GM12878 (cell line): ENCODE measurements around the gene SV2B. TPM values are rescaled to one million over a fixed set of nuclear protein-coding genes. Genes with fewer than 3 reads are reported as not detected.

Source experiments
- ATAC-seq: fragments of 200-7000 bp; cut with Tn5 transposase; 3 replicates; pipeline ENCODE4 v1.9.1; 2020; ENCODE audit warnings: mild to moderate bottlenecking, moderate library complexity
- BruUV-seq: library from RNA; stranded (reverse); fragments of 400-500 nt; replicated peaks from 2 replicates; lab custom pipeline; 2021; lab: Mats Ljungman, UMichigan
- CTCF ChIA-PET: fragments of 300-600 bp; sonication (Branson Sonifier 250); formaldehyde crosslinking; extraction: SDS; loops from one replicate; lab custom pipeline; 2021; ENCODE audit warnings: inconsistent platforms; lab: Yijun Ruan, JAX
- POLR2A ChIA-PET: fragments of 350-600 bp; formaldehyde crosslinking; extraction: SDS; loops from one replicate; lab custom pipeline; 2021; ENCODE audit warnings: inconsistent platforms; lab: Charles Lee
- RAD21 ChIA-PET: fragments of 300-600 bp; sonication (Branson Sonifier 250); formaldehyde crosslinking; loops from one replicate; lab custom pipeline; 2023; ENCODE audit warnings: antibody characterized with exemption; ENCODE audit not compliant: unreplicated experiment; lab: Charles Lee
- SMC1A ChIA-PET: fragments of 300-600 bp; sonication (Branson Sonifier 250); formaldehyde crosslinking; loops from one replicate; lab custom pipeline; 2023; ENCODE audit not compliant: unreplicated experiment, uncharacterized antibody; lab: Charles Lee
- DNase-seq: peaks from one replicate; pipeline ENCODE4 v3.0.0-alpha.2; 2011; ENCODE audit warnings: low read depth, low spot score
- FAIRE-seq: peaks from 3 replicates; lab custom pipeline; 2011; peaks lifted over from hg19 to GRCh38; lab: Jason Lieb, UNC
- H2AFZ ChIP-seq: 2 replicates; pipeline ENCODE4 v1.6.0; 2011; ENCODE audit warnings: low read depth, low read length, control low read depth; ENCODE audit not compliant: control insufficient read depth
- H3K27ac ChIP-seq: 2 replicates; pipeline ENCODE4 v1.5.1; 2011; ENCODE audit warnings: control low read depth; ENCODE audit not compliant: control insufficient read depth, insufficient read depth
- H3K27me3 ChIP-seq, 2 experiments: replicated peaks in 1 of 2; 2 replicates each; pipeline versions ENCODE4 v1.6.0 to v1.6.1; 2011; ENCODE audit warnings: low read length in 1 of 2; ENCODE audit not compliant: control insufficient read depth in 2 of 2, insufficient read depth in 2 of 2
- H3K36me3 ChIP-seq, 2 experiments: 2 replicates each; pipeline ENCODE4 v1.5.1; 2011; ENCODE audit warnings: low read length in 1 of 2; ENCODE audit not compliant: control insufficient read depth in 2 of 2, insufficient read depth in 2 of 2
- H3K4me1 ChIP-seq: 2 replicates; pipeline ENCODE4 v1.6.1; 2011; ENCODE audit warnings: mild to moderate bottlenecking, low read length, moderate library complexity, mixed read lengths; ENCODE audit not compliant: control insufficient read depth, insufficient read depth
- H3K4me2 ChIP-seq: 2 replicates; pipeline ENCODE4 v1.6.0; 2011; ENCODE audit warnings: control low read depth; ENCODE audit not compliant: control insufficient read depth, insufficient read depth
- H3K4me3 ChIP-seq: fragments of 200-600 bp; sonication (generic); 2 replicates; pipeline ENCODE4 v1.5.1; 2016
- H3K79me2 ChIP-seq: 2 replicates; pipeline ENCODE4 v1.6.0; 2011; ENCODE audit warnings: low read length; ENCODE audit not compliant: control insufficient read depth, insufficient read depth
- H3K9ac ChIP-seq: 2 replicates; pipeline ENCODE4 v1.8.0; 2011; ENCODE audit warnings: low read length, control low read depth, mixed read lengths; ENCODE audit not compliant: control insufficient read depth, insufficient read depth
- H3K9me3 ChIP-seq: replicated peaks from 3 replicates; pipeline ENCODE4 v1.5.1; 2011; ENCODE audit warnings: mild to moderate bottlenecking, low read length; ENCODE audit not compliant: control insufficient read depth, insufficient read depth
- H4K20me1 ChIP-seq: 2 replicates; pipeline ENCODE4 v1.6.0; 2011; ENCODE audit not compliant: control insufficient read depth, insufficient read depth
- ETV6 ChIP-seq, 2 experiments: fragments of 450-650 bp in 1 of 2; IDR thresholded peaks in 1 of 2; conservative IDR thresholded peaks in 1 of 2; 2 replicates each; pipeline ENCODE4 v1.6.1; 2014; ENCODE audit warnings: antibody characterized with exemption in 1 of 2, borderline replicate concordance in 1 of 2, low read depth in 1 of 2, mild to moderate bottlenecking in 1 of 2, moderate library complexity in 1 of 2
- HDGF ChIP-seq: fragments of 450-650 bp; IDR thresholded peaks from 2 replicates; pipeline ENCODE4 v1.6.1; 2016; ENCODE audit warnings: antibody characterized with exemption
- IKZF2 ChIP-seq, 2 experiments: fragments of 450-650 bp; IDR thresholded peaks; 2 replicates each; pipeline ENCODE4 v1.6.1; 2017; ENCODE audit warnings: mild to moderate bottlenecking in 2 of 2, moderate library complexity in 2 of 2
- JUNB ChIP-seq: IDR thresholded peaks from 2 replicates; pipeline ENCODE4 v1.6.1; 2016; ENCODE audit warnings: antibody characterized with exemption, mild to moderate bottlenecking
- RCOR1 ChIP-seq: conservative IDR thresholded peaks from 2 replicates; pipeline ENCODE4 v1.6.1; 2012; ENCODE audit warnings: low read depth, low read length, improper control_type of control experiment
- SP1 ChIP-seq: IDR thresholded peaks from one replicate; pipeline ENCODE4 v1.6.1; 2011; ENCODE audit warnings: low read depth, low read length
- ZSCAN29 ChIP-seq: fragments of 450-650 bp; IDR thresholded peaks from 2 replicates; pipeline ENCODE4 v1.6.1; 2017; ENCODE audit warnings: mild to moderate bottlenecking, moderate library complexity
- WGBS: methylation state at CpG from one replicate; pipeline ENCODE4 v1.1.6; 2016; ENCODE audit warnings: low lambda C conversion rate; ENCODE audit not compliant: insufficient replicate concordance, insufficient coverage; ENCODE audit errors: missing lambda C conversion rate; 5-methylcytosine and 5-hydroxymethylcytosine counted together
- in situ Hi-C: fragments of 300-500 bp; cut with MboI; formaldehyde crosslinking; loops from 9 replicates; pipeline ENCODE4 v1.14.3; 2018; ENCODE audit warnings: mixed read lengths
- intact Hi-C: fragments of 100-400 bp; cut with micrococcal nuclease; formaldehyde crosslinking; loops from one replicate; pipeline ENCODE4 v1.14.2; 2022; ENCODE audit not compliant: unreplicated experiment
- polyA plus RNA-seq, 11 experiments: library from polyadenylated mRNA; depleted of rRNA in 4 of 11; unstranded in 6 of 11; stranded (reverse) in 5 of 11; fragments of >200 nt; fragmentation: Nextera tagmentation in 4 of 11; fragmentation: Illumina TruSeq in 1 of 11; extraction: Ambion mirVana in 4 of 11; extraction: Trizol in 1 of 11; gene quantifications; 1 replicate in 1 of 11; 2 replicates in 10 of 11; pipeline versions ENCODE4 v1.2.1 to v1.2.3, GENCODE V29; 2011 to 2016; ENCODE audit warnings: inconsistent platforms in 2 of 11, missing spikeins in 2 of 11, low read depth in 1 of 11
- total RNA-seq, 4 experiments: library from RNA; depleted of rRNA in 3 of 4; stranded (reverse); fragments of >200 nt in 3 of 4; fragmentation: Illumina TruSeq in 1 of 4; extraction: Trizol in 1 of 4; gene quantifications; 2 replicates each; pipeline versions ENCODE4 v1.2.1 to v1.2.3, GENCODE V29; 2013 to 2021
- TF ChIP-seq, protein P1 (sequence below): fragments of 450-650 bp; conservative IDR thresholded peaks from 2 replicates; pipeline ENCODE4 v1.6.1; 2017; ENCODE audit warnings: mild to moderate bottlenecking, moderate library complexity
- TF ChIP-seq, protein P2 (sequence below): fragments of 450-650 bp; IDR thresholded peaks from 2 replicates; pipeline ENCODE4 v1.6.1; 2017; ENCODE audit warnings: low read depth, mild to moderate bottlenecking, moderate library complexity

Gene SV2B
- total and polyA plus RNA-seq, 10 of the 15 experiments (the other 5 are each of a cell fraction or from before 2014, with no cell fraction given), result 0.03 to 1.7 (median 1.3) TPM

DNA sequence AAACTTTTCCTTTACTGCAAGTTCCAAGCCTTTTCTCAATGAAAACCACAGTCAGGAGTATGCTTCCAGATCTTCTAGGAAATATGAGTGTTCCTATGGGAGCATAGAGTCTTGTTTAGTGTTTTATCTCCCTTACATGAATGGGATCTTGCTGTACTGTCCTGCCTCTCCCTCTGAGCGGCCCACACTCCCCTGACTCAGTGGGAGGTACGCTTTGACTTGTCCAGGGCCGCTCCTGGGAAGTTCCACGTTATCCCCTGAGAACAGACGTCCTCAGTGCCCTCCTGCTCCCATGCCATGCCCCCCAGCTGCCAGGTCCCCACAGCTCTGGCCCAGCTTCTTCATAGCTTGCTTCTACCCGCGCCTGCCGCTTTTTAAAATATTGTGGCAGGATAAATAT lies 48.8 kb upstream of the SV2B start:
- ChIA-PET POLR2A (no interaction called here), SMC1A (no interaction called here), CTCF (interaction anchor here (1.8 to 9.0 kb wide), 2 partner anchors 175 to 219 kb away, joined by 3 to 90 read pairs; no protein-coding TSS in a partner anchor), RAD21 (no interaction called here)
- Histone ChIP-seq H3K27me3 (no peaks in the 10 kb centered on the region; a peak in 3 of 4 replicates), H3K27ac (no peak overlapping the region), H3K4me2 (no peak overlapping the region), H3K36me3 (no peaks in the 10 kb centered on the region), H4K20me1 (no peaks in the 10 kb centered on the region), H2AFZ (no peak overlapping the region), H3K9me3 (no peaks in the 10 kb centered on the region), H3K9ac (no peak overlapping the region), H3K4me1 (no peaks in the 10 kb centered on the region; the same call in 1 of the 2 replicates), H3K4me3 (no peak overlapping the region), H3K79me2 (no peaks in the 10 kb centered on the region)
- DNase-seq (no peak), FAIRE-seq (no peak), ATAC-seq (no peak)
- WGBS, result 32% methylated on average over 8 of the region's 8 CpGs
- no TSS peak for BruUV-seq
- in situ Hi-C loops (no loop called here), intact Hi-C loops (no loop called here)
- TF ChIP-seq ZSCAN29 (no peak), SP1 (no peak), ETV6 (conservative IDR thresholded peaks at IDR 0.05 in 1 of 2, IDR thresholded peaks at IDR 0.05 in 1 of 2; ENCODE audit: borderline replicate concordance in 1 of 2, low read depth in 1 of 2) (no peak), HDGF (no peak), RCOR1 (no peak), IKZF2 (IDR thresholded peaks at IDR 0.05) (no peak), JUNB (no peak)
- TF ChIP-seq, protein P1, sequence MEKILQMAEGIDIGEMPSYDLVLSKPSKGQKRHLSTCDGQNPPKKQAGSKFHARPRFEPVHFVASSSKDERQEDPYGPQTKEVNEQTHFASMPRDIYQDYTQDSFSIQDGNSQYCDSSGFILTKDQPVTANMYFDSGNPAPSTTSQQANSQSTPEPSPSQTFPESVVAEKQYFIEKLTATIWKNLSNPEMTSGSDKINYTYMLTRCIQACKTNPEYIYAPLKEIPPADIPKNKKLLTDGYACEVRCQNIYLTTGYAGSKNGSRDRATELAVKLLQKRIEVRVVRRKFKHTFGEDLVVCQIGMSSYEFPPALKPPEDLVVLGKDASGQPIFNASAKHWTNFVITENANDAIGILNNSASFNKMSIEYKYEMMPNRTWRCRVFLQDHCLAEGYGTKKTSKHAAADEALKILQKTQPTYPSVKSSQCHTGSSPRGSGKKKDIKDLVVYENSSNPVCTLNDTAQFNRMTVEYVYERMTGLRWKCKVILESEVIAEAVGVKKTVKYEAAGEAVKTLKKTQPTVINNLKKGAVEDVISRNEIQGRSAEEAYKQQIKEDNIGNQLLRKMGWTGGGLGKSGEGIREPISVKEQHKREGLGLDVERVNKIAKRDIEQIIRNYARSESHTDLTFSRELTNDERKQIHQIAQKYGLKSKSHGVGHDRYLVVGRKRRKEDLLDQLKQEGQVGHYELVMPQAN, result no peak
- TF ChIP-seq, protein P2, sequence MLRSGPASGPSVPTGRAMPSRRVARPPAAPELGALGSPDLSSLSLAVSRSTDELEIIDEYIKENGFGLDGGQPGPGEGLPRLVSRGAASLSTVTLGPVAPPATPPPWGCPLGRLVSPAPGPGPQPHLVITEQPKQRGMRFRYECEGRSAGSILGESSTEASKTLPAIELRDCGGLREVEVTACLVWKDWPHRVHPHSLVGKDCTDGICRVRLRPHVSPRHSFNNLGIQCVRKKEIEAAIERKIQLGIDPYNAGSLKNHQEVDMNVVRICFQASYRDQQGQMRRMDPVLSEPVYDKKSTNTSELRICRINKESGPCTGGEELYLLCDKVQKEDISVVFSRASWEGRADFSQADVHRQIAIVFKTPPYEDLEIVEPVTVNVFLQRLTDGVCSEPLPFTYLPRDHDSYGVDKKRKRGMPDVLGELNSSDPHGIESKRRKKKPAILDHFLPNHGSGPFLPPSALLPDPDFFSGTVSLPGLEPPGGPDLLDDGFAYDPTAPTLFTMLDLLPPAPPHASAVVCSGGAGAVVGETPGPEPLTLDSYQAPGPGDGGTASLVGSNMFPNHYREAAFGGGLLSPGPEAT, result no peak
- TF ChIP-seq, all 136 proteins: peak for 0
